GM19452 (cell line): ENCODE results near the gene SMIM13.

Source experiments
- ATAC-seq: cut with Tn5 transposase; IDR thresholded peaks from one replicate; pipeline ENCODE4 v1.9.1; 2021; ENCODE audit not compliant: unreplicated experiment

The SMIM13 gene

DNA sequence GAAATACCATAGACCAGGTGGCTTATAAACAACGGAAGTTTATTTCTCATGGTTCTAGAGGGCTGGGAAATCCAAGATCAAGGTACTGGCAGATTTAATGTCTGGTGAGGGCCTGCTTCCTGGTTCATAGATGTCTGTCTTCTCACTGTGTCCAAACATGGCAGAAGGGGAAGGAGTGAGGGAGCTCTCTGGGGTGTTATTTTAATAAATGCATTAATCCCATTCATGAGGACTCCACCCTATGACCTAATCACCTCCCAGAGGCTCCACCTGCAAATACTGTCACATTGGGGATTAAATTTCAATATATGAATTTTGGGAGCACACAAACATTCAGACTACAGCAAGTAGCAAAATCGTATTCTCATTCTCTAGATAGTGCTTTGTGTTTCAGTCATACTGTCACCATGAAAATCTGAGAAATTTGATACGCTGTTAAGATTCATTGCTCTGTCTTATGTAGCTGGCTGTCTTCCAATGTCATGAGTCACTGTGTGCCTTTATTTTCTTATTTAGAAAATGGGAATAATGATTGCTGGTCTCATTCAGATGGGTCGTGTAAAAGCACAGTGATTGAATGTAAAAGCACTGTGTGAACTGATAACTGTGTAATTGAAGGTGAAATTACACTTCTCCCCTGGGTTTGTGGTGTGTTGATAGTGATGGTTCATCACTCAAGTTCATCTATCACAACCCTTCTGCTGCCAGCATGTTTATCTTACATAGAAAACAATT lies 26.8 kb downstream of the SMIM13 start:
- no peak for ATAC-seq

DNA sequence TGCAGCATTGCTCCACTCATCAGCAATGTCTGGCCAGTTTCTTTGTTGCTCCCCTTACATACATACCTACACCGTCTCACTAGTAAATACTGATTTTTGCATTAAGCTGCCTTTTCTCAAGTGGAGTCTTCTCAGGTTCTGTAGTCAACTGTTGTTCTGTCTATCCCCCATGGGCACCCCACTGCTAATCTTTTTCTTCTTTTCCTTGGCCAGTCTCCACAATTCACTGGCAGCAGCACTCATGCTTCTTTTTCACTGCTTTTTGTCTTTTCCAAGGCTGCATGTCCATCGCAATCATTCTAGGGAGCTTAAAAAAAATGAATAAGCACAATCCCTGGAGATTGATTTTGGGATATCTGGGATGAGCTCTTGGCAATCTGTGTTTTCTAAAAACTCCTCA lies 28.2 kb downstream of the SMIM13 start:
- ATAC-seq = no peak

DNA sequence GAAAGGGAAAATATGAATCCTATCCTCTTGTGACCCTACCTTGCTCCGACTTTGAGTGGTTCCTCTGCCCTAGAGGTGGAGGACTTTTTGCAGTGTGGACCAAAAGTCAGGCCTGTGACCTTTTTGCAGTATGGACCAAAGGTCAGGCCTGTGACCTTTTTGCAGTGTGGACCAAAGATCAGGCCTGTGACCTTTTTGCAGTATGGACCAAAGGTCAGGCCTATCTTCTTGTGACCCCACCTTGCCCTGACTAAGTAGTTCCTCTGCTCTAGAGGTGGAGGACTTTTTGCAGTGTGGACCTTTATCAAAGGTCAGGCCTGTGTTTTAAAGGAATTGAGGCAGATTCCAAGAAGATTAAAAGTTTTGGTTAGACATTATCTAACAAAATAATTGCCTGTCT lies 28.7 kb downstream of the SMIM13 start:
- ATAC-seq = no peak

DNA sequence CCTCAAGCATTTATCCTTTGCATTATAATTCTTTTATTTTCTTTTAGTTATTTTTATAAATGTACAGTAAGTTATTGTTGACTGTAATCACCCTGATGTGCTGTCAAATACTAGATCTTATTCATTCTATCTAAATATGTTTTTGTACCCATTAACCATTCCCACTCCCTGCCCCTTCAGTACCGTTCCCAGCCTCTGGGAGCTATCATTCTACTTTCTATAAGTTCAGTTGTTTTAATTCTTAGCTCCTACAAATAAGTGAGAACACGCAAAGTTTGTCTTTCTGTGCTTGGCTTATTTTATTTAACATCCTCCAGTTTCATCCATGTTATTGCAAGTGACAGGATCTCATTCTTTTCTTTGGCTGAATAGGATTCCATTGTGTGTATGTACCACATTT lies 30.3 kb downstream of the SMIM13 start:
- no peak for ATAC-seq

DNA sequence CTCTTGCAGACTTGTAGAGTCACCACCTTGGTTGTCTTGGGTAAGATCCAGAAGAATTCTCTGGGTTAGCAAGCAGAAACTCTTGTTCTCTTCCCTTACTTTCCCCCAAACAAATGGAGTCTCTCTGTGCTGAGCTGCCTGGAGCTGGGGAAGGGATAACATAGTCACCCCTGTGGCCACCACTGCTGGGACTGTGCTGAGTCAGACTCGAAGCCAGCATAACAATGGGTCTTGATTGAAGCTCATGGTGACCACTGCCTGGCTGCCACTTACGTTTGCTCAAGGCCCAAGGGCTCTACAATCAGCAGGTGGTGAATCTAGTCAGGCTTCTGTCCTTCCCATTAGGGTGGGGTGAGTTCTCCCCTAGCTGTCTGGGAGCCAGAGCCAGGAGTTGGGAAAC lies 33.2 kb downstream of the SMIM13 start:
- no peak for ATAC-seq

DNA sequence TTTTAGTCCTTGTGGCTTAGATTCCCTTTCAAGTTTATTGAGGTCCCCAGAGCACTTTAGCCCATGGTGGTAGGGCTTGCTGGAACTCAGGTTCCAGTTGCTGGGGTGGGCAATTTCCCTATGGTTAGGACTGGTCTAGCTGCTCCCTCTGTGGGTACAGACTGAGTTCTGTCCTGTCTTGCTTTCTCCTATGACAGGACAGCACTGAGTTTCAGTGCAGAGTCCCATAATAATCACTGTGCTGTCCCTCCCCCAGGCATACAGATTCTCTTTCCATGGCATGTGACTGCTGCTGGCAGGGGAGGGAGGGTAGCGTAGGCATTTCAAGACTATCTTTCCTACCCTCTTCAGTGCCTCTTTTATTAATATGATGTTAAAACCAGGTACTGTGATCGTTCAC lies 35.0 kb downstream of the SMIM13 start:
- no peak for ATAC-seq

DNA sequence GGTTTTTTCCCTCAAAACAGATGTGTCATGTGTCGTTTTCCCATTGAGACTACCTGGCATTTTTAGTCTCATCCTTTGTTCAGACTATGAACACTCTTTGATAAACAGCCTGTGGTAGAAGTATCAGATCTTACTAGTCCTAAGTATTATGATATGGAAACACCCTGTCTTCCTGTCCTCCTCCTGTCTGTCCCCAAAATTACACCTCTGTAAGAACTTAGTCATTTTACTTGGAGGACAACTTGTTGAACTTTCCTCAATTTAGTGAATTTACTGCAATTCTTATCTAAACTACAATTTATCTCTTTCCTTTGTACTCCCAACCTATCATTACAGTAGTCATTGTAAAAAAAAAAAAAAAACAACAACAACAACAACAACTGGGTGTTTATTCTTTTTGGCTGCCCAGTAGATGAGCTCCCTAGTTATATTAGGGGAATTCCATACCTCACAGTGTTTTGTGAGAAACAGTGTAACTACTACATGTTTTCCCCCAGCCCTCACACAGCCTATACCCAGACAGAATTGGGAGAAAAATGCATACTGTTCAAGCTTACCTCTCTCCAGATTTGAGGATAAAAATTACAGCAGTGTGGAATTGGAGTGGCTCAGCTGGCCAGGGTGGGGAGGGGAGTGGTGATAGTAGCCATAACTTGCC lies 36.4 kb downstream of the SMIM13 start:
- no peak for ATAC-seq

DNA sequence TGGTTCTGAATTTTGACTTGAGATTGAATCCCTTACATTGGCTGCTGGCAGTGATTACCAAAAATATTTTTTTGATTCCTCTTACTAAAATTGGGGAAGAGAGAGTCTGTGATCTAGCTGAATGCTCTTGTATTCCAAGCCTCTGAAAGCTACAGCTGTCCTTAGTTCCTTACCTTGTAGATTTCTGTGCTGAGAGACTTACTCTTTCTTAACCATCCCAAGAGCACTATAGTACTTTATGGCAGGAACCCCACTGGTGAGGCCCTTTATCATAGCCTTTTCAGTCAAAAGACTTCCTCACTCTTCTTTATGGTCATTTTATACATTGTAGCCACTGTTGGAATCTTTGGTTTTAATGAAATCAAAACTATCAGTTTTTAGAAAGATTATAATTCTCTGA lies 37.0 kb downstream of the SMIM13 start:
- ATAC-seq = no peak

DNA sequence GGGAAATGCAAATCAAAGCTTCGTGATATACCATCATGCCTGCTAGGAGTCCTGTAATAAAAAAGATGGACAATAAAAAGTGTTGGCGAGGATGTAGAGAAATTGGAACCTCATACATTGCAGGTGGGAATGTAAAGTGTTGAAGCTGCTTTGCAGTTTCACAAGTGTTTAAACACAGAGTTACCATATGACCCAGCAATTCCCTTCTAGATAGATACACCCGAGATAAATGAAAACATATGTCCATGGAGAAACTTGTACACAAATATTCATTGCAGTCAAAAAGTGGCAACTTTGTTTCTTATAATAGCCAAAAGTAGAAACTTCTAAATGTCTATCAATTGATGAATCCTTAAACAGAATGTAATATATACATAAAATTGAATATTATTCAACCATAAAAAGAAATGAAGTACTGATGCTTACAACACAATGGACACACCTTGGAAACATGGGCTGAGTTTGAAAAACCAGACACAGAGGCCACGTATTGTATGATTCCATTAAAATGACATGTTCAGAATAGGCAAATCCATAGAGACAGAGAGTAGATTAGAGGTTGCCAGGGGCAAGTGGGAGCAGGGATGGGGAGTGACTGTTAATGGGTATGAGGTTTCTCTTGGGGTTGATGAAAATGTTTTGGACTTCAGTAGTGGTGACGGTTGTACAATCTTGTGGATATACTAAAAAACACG lies 38.7 kb downstream of the SMIM13 start:
- ATAC-seq = no peak

DNA sequence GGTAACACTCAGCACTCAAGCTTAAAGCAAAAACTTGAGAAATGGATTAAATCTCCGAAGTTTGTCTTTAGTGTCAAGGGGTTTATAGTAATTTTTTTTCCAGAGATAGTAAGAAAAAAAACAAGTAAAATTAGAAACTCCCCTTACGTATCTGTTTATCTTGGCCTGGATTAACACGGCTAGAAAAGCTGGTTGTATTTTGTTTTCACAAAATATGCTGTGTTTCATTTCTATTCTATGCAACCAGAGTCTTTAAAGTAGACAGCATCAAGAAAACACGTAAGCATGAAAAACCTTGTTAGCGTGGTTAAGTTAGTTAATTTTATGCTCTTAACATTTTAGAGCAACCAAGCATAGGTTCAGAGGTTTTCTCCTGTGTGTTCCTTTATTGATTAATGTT lies 39.6 kb downstream of the SMIM13 start:
- ATAC-seq = no peak

DNA sequence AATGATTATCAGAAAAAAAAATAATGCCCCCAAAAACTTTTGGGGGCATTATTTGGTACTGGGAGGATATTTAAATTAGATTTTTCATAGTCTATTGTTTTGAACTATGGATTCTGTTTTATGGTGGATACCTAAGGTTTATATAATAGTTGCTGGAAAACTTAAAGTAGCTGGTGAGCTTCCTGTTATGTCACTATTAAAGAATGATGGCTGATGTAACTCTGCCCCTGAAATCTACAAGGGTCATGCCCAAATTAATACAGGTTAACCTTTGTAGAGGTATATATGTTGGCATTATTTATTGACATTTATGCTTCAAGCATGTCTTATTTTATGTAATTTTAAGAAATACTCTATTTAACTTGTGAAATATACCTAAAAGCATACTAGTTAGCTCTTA lies 43.2 kb downstream of the SMIM13 start:
- ATAC-seq = no peak

DNA sequence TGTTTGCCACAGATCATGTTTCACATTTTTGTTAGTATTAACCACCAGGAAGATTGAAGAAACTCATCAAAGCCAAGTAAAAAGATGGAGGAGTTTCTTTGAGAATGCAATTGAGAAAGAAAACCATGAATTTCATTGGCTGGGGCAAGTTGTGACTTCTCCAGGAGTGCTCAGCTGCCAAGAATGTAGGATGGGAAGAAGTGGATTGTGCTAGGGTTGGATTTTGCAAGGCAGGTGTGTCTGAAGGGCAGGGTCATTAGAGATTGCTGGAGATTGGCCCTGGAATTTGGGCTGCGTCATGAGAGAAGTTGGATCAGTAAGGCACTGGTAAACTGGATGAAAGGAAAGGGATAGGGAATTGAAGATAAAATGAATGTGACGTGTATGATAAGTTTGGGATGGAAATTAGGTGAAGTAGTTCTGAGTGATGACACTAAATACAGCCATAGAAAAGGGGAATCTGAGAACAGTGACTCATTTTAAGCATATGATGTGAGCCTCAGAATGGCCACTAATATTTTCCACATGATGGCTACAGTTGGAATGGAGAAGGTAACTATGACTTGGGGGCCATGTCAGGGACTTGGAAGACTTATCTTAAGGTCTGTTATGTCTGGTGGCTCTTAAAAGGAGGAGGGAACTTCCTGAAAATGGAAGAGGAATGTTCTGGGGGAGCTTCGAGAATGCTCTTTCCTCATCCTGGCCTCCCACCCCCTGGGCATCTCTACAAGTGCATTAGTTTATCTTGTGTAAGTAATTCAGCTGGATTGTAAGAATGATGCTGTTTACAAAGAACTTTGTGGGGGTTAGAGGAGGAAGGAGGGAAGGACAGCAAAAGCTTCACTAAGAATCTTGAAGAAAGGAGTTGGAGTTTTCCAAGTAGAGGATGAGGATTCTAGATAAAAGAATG lies 45.7 kb downstream of the SMIM13 start:
- no peak for ATAC-seq

DNA sequence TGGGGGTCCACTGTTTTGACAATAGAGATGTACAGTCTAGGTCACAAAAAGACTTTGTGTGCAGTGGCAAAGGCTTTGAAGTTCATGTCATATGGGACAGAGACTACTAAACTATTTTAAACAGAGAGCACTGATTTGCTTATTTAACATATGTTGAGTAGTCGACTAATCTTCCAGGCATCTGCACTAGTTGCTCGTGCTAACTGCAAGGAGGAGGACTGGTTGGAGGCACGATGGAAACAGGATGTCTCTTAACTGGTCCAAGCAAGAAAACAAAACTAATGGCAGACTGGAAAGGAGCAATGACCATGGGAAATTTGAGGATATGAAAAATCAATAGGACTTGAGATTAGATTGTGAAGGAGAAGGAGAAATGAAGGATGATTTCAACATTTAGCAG lies 46.4 kb downstream of the SMIM13 start:
- ATAC-seq = no peak

DNA sequence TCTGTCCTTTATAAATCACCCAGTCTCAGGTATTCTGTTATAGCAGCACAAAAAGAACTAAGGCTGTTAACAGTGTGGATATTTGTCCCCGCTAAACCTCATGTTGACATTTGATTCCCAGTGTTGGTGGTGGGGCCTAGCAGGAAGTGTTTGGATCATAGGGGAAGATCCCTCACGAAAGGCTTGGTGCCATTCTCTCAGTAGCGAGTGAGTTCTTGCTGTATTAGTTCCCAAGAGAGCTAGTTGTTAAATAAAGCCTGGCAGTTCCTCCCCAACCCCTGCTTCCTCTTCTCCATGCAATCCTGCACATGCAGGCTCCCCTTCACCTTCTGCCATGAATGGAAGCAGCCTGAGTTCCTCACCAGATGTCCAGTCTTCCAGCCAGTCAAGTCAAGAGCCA lies 47.7 kb downstream of the SMIM13 start:
- ATAC-seq = no peak

DNA sequence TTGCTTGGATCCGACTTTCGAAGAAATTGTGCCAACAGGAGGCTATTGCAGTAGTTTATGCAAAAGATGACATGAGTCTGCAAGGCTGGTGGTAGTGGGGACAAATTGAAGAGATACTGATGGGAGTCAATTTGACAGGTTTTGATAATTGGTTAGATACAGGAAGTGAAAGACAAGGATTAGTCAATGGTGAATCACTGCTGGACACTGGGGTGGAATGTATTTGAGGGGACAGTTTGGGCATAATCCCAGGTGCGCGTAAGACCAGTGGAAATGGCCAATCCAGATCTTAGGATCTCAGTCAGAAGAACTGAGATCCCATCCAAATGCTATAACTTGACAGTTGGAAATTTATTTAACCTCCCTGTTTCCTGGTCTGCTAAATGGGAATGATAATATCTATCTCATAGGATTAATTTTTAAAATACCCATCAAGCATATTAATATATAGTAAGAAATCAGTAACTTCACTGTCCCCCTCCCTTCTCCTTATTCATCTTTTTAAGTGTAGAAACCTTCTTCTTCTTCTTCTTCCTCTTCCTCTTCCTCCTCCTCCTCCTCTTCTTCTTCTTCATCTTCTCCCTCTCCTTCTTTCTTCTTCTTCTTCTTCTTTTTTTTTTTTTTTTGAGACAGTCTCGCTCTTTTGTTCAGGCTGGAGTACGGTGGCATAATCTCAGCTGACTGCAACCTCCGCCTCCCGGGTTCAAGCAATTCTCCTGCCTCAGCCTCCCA lies 48.8 kb downstream of the SMIM13 start:
- no peak for ATAC-seq

DNA sequence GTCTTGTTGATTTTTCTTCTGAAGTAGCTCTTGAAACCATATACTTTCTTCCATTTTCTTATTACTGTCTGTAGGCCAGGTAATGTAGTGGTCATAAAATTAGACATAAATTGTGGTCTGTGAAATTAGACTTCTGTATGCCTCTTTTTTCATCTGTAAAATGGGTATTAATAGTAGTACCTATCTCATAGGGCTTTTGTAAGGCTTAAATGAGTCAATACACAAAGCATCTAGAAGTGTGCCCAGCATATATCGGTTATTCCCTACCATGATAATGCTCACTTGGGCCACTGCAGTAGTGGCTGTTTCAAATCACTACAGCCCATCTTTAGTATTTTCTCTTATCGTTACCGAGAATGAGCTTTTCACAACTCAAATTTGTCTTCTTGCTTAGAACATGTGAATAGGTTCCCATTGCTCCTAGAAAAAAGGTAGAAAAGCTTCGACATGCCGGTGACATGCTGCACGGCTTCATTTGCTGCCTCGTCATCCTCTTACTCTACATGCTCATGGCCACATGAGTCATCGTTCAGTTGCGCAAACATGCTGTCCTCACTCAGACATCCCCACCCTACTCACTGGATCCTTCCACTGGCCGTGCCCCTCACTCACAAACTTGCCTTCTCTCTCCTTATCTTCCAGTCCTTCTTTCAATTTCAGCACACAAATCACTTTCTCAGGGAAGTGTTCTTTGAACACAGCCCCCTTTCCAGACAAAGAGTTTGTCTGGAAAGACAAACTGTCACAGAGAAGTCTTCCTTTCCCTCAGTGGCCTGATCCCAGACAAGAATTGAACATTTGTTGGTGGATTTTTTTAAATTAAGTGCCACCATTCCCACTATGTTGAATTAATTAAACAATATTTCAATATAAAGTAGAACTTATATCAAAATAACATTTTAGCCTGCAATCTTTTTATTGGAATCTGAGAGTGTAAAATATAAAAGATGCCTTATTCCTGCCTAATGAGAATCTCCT lies 50.0 kb downstream of the SMIM13 start:
- no peak for ATAC-seq

DNA sequence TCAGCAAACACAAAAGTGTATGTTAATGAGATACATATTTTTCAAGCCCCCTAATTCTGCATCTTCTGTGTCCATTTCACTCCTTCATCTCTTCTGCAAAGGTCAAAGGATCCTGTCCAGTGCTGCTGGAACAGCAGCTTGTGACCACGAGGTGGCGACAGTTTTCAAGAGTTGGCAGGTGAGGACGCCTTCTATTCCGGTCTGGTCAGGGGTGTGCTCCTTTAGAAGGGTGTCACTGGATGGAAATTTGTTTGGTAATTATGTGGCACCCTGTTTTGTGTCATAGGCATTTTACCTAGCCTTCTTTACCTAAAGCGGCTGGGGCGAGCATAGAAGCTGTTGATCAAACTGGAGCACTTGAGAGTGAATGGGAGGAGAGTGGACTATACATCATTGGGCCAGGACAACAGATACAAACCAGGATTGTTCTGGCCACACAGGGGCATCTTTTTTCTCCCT lies 50.8 kb downstream of the SMIM13 start:
- no peak for ATAC-seq

DNA sequence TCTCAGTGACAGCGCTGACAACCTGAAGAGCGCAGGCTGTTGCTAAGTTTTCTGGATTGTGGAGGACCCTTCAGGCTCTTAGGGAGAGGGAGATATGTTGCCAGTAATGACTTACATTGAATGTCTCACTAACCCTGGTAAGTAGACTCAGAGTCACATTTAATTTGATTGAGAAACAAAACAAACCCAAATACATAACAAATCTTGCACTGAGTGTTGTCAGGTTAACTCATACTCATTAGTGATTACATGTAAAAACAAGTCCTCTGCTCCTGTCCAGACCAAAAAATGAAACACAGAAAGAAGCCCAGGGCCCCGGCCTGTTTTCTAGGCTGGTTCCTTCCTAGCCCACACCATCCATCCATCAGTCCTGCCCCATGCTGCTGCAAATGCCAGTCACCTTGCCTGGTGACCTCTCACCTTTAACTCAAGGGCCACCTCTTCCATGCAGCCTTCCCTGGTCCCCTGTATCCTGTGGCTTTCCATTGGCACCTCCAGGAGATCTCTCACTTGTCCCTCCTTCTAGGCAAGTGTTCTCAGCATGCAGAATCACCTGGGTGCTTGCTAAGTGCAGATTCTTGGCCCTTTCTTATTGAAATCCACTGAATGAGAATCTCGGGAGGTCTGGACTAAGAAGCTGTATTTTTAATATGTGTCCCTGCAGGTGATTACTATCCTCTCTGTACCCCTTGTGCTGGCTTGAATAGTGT lies 52.6 kb downstream of the SMIM13 start:
- ATAC-seq = no peak

DNA sequence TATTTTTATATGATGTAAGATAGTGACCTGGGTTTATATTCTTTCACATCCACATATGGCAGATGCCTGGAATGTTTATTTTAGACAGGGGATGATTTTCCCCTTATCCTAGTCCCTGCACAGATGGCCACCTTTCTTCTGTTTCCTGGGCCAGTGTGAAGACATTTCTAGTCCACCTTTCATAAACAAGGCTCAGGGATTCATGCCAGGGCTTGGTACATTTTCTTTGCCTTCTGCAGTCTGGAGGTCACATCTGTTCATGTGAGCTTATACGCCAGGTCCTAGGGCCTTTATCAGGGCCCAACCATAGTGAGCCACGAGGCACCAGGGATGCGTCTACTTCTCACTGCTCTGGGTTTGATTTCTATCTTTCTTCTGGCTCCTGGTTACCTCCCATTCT lies 55.9 kb downstream of the SMIM13 start:
- no peak for ATAC-seq
